Endodermal cell (in vitro differentiated cells): ENCODE data around the gene GATB. TPM values are rescaled to one million over a fixed set of nuclear protein-coding genes. Genes with fewer than 3 reads are reported as not detected.

Experiments
- DNase-seq: peaks from one replicate; pipeline ENCODE4 v3.0.0-alpha.2; 2017
- H3K27ac ChIP-seq: 2 replicates; pipeline ENCODE4 v1.5.1; 2013; ENCODE audit warnings: mild to moderate bottlenecking, low read depth, low read length, moderate library complexity
- H3K27me3 ChIP-seq: 2 replicates; pipeline ENCODE4 v1.6.1; 2013; ENCODE audit warnings: mild to moderate bottlenecking, low read length, moderate library complexity; ENCODE audit not compliant: insufficient read depth, control insufficient read depth, poor library complexity, severe bottlenecking
- H3K36me3 ChIP-seq: 2 replicates; pipeline ENCODE4 v1.7.0; 2013; ENCODE audit warnings: mild to moderate bottlenecking, low read length, moderate library complexity; ENCODE audit not compliant: control insufficient read depth, insufficient read depth
- H3K4me1 ChIP-seq: one replicate; pipeline ENCODE4 v1.7.0; 2013; ENCODE audit warnings: low read length; ENCODE audit not compliant: control insufficient read depth, insufficient read depth
- H3K4me3 ChIP-seq: 2 replicates; pipeline ENCODE4 v1.5.1; 2013; ENCODE audit warnings: mild to moderate bottlenecking, low read length, moderate library complexity
- H3K9ac ChIP-seq: 2 replicates; pipeline ENCODE4 v1.6.1; 2013; ENCODE audit warnings: mild to moderate bottlenecking, low read length, moderate library complexity; ENCODE audit not compliant: poor library complexity, severe bottlenecking; ENCODE audit errors: extremely low read depth
- H3K9me3 ChIP-seq: 2 replicates; pipeline ENCODE4 v1.6.1; 2013; ENCODE audit warnings: mild to moderate bottlenecking, low read length, moderate library complexity; ENCODE audit not compliant: control insufficient read depth
- H3K27ac Mint-ChIP-seq: 2 replicates; pipeline ENCODE4 v1.8.0; 2020; ENCODE audit warnings: mixed read lengths
- H3K27me3 Mint-ChIP-seq: 2 replicates; pipeline ENCODE4 v1.8.0; 2021; ENCODE audit warnings: mild to moderate bottlenecking, mixed read lengths; ENCODE audit not compliant: insufficient read depth
- H3K36me3 Mint-ChIP-seq: 2 replicates; pipeline ENCODE4 v1.8.0; 2020; ENCODE audit warnings: low read depth, mixed read lengths
- H3K4me1 Mint-ChIP-seq: 2 replicates; pipeline ENCODE4 v1.8.0; 2020; ENCODE audit warnings: mixed read lengths
- H3K4me3 Mint-ChIP-seq: 2 replicates; pipeline ENCODE4 v1.8.0; 2020; ENCODE audit warnings: mild to moderate bottlenecking, moderate library complexity, mixed read lengths
- H3K9me3 Mint-ChIP-seq: 2 replicates; pipeline ENCODE4 v1.8.0; 2020; ENCODE audit warnings: mild to moderate bottlenecking, mixed read lengths
- WGBS, 2 experiments: methylation state at CpG; one replicate each; pipeline versions ENCODE4 v1.1.5 to v1.1.7; 2013; ENCODE audit warnings: missing lambda C conversion rate in 2 of 2, mixed read lengths in 1 of 2; ENCODE audit not compliant: insufficient coverage in 1 of 2, insufficient read length in 1 of 2; 5-methylcytosine and 5-hydroxymethylcytosine counted together
- total RNA-seq, 2 donors: library from RNA; stranded (reverse); fragmentation: NEBNext Ultra II Directional in 1 of 2; extraction: Animal tissue kit (Norgen Biotek cat#: 25700) in 1 of 2; gene quantifications; 2 replicates in 1 of 2; 3 replicates in 1 of 2; pipeline ENCODE4 v1.2.1, GENCODE V29; 2021
- TF ChIP-seq, protein P1 (sequence below): fragments of 200-600 bp; sonication (generic); conservative IDR thresholded peaks from 2 replicates; pipeline ENCODE4 v1.5.0; 2021; ENCODE audit warnings: antibody characterized with exemption, mild to moderate bottlenecking

GATB gene
- total RNA-seq, 2 donors from 2014 or later, result 18.3 to 20.5 TPM

- Mint-ChIP-seq H3K36me3 (peaks cover 15% of the 10 kb centered on the region), H3K4me3 (no peak overlapping the region), H3K9me3 (no peaks in the 10 kb centered on the region), H3K27me3 (no peaks in the 10 kb centered on the region), H3K27ac (no peak overlapping the region), H3K4me1 (peaks cover 6% of the 10 kb centered on the region)
- H3K4me1 ChIP-seq, result no peaks in the 10 kb centered on the region
- DNase-seq, result no peak
- H3K9me3 ChIP-seq, result no peaks in the 10 kb centered on the region
- H3K4me3 ChIP-seq, result no peak overlapping the region
- H3K27ac ChIP-seq, result no peak overlapping the region
- no peak overlapping the region for H3K9ac ChIP-seq
- H3K36me3 ChIP-seq, result no peaks in the 10 kb centered on the region
- 86 to 95% methylated on average over 2 to 4 of the region's 4 CpGs for WGBS, 2 experiments
- TF ChIP-seq, protein P1, sequence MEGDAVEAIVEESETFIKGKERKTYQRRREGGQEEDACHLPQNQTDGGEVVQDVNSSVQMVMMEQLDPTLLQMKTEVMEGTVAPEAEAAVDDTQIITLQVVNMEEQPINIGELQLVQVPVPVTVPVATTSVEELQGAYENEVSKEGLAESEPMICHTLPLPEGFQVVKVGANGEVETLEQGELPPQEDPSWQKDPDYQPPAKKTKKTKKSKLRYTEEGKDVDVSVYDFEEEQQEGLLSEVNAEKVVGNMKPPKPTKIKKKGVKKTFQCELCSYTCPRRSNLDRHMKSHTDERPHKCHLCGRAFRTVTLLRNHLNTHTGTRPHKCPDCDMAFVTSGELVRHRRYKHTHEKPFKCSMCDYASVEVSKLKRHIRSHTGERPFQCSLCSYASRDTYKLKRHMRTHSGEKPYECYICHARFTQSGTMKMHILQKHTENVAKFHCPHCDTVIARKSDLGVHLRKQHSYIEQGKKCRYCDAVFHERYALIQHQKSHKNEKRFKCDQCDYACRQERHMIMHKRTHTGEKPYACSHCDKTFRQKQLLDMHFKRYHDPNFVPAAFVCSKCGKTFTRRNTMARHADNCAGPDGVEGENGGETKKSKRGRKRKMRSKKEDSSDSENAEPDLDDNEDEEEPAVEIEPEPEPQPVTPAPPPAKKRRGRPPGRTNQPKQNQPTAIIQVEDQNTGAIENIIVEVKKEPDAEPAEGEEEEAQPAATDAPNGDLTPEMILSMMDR, result no peak
- H3K27me3 ChIP-seq, result no peaks in the 10 kb centered on the region
Observed at GRCh38 chr4:151681085-151681484, 79.7 kb downstream of the GATB start.

DNA sequence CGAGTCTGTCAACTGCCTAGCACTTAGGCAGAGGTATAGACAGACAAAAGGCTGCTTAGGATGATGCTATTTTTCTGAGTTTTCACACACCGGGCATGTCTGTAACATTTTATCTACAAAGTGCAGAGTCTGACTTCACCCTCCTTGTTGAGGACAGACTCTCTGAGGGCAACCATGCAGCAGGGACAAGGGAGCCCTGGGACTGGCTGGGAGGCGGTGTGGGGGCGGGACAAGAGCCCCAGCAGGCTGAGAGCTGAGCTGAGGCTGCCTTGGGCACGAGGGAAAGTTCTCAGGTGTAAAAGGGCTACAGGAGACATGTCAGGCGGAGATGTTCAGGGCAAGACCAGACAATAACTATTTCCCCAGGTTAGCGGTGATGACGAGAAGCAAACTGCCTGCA lies 81.6 kb downstream of the GATB start:
- H3K4me3 Mint-ChIP-seq, result no peak overlapping the region
- Histone ChIP-seq H3K36me3 (no peaks in the 10 kb centered on the region), H3K9ac (no peak overlapping the region), H3K9me3 (no peaks in the 10 kb centered on the region), H3K27ac (no peak overlapping the region), H3K27me3 (no peaks in the 10 kb centered on the region), H3K4me3 (no peak overlapping the region), H3K4me1 (no peaks in the 10 kb centered on the region)
- peaks cover 15% of the 10 kb centered on the region for H3K36me3 Mint-ChIP-seq
- DNase-seq, result peak; percentile 71
- peaks cover 14% of the 10 kb centered on the region for H3K4me1 Mint-ChIP-seq
- 91 to 95% methylated on average over 2 to 8 of the region's 8 CpGs for WGBS, 2 experiments
- TF ChIP-seq, protein P1, result no peak
- no peaks in the 10 kb centered on the region for H3K9me3 Mint-ChIP-seq
- no peak overlapping the region for H3K27ac Mint-ChIP-seq
- H3K27me3 Mint-ChIP-seq, result no peaks in the 10 kb centered on the region

DNA sequence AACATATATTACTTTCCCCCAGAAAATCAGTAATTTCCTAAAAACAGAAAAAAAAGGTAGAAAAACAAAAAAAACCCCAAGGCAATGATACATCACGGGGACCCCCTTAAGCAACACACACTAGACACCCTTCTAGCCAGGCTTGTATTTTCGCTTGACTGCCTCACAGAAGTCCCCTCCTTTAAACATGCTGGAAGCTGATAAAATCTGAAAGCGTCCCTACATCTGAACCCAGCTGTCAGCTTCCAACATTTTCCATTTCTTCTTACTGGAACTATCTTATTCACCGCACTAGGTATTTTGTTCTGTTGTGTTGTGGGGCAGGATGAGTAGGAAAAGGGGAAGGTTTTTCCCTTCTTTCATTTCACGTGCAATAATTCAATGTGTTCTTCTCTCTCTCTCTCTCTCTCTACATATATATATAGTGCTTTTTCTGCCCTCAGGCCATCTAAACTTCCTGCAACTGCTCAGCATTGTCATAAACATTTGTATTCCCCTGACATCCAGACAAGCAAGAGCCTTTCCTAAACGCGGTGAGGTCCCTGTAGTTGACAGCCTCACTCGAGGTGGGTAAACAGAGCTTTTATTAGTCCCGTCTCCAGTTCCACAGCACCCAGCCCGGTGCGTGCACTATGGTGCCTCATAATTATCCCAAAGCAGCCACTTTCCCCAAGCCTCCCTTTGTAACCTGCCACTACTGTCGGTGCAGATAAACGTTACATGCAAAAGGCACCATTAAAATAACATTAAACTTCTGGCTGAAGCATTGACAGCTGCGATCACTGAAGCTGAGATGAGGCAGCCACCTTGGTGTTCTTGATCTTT lies 82.5 kb downstream of the GATB start:
- Histone ChIP-seq H3K36me3 (no peaks in the 10 kb centered on the region), H3K27me3 (no peaks in the 10 kb centered on the region), H3K27ac (no peak overlapping the region), H3K9me3 (no peaks in the 10 kb centered on the region), H3K4me3 (no peak overlapping the region), H3K4me1 (no peaks in the 10 kb centered on the region), H3K9ac (no peak overlapping the region)
- WGBS, 2 experiments, result 87 to 90% methylated on average over 4 to 13 of the region's 14 CpGs
- H3K4me3 Mint-ChIP-seq, result no peak overlapping the region
- no peaks in the 10 kb centered on the region for H3K27me3 Mint-ChIP-seq
- H3K4me1 Mint-ChIP-seq, result peaks cover 19% of the 10 kb centered on the region
- no peak for DNase-seq
- no peak overlapping the region for H3K27ac Mint-ChIP-seq
- H3K36me3 Mint-ChIP-seq, result peaks cover 14% of the 10 kb centered on the region
- TF ChIP-seq, protein P1, result no peak
- H3K9me3 Mint-ChIP-seq, result no peaks in the 10 kb centered on the region
